Bronchial epithelial cell (primary cell): ENCODE measurements around the gene SFXN5. TPM values are rescaled to one million over a fixed set of nuclear protein-coding genes. Genes with fewer than 3 reads are reported as not detected.
A peak's percentile ranks its signal among the peaks of the same experiment; 100 is the strongest.

Experiments used
- DNase-seq: peaks from one replicate; pipeline ENCODE4 v3.0.0-alpha.2; 2010; ENCODE audit warnings: low read depth
- FAIRE-seq: peaks from 2 replicates; lab custom pipeline; 2011; peaks lifted over from hg19 to GRCh38; lab: Jason Lieb, UNC
- H3K27me3 ChIP-seq: 2 replicates; pipeline ENCODE4 v1.5.1; 2011; ENCODE audit warnings: low read length; ENCODE audit not compliant: control insufficient read depth, insufficient read depth
- H3K36me3 ChIP-seq: 2 replicates; pipeline ENCODE4 v1.5.1; 2011; ENCODE audit warnings: low read length; ENCODE audit not compliant: control insufficient read depth, insufficient read depth
- H3K4me3 ChIP-seq: 2 replicates; pipeline ENCODE4 v1.5.1; 2011; ENCODE audit warnings: mild to moderate bottlenecking, low read depth, low read length, control low read depth
- CTCF ChIP-seq: IDR thresholded peaks from 2 replicates; pipeline ENCODE4 v1.5.1; 2011; ENCODE audit warnings: mild to moderate bottlenecking, moderate library complexity, low read length, control low read depth, inconsistent platforms; ENCODE audit not compliant: insufficient read depth, severe bottlenecking
- total RNA-seq: library from RNA; depleted of rRNA; stranded (reverse); fragments of >200 nt; gene quantifications from 2 replicates; pipeline ENCODE4 v1.2.1, GENCODE V29; 2014

The SFXN5 gene
- total RNA-seq, 1 donor from 2014 or later = 5.3 TPM

- FAIRE-seq = no peak
- TF ChIP-seq CTCF = no peak
- no peaks in the 10 kb centered on the region for H3K36me3 ChIP-seq
- H3K4me3 ChIP-seq = peak within 1 kb of the TSS; percentile 68
- peak; percentile 84 for DNase-seq
- H3K27me3 ChIP-seq = no peaks in the 10 kb centered on the region
These were observed 41.7 kb upstream of the SFXN5 start, which contains the start of gene RAB11FIP5 for GRCh38 chr2:73112913-73113854. TSS of gene RAB11FIP5 (minus strand) at chr2:73112948. CDS start at chr2:73112777, 171 bp downstream.

- no peak for TF ChIP-seq CTCF
- peak overlapping the region; percentile 68 for H3K4me3 ChIP-seq
- FAIRE-seq (no peak), DNase-seq (no peak)
- H3K27me3 ChIP-seq = no peaks in the 10 kb centered on the region
- no peaks in the 10 kb centered on the region for H3K36me3 ChIP-seq
These were observed 40.8 kb upstream of the SFXN5 start for GRCh38 chr2:73112026-73112912.

GRCh38 chr2:73111073-73112025 lies 39.8 kb upstream of the SFXN5 start:
- no peaks in the 10 kb centered on the region for H3K36me3 ChIP-seq
- no peak for FAIRE-seq
- no peaks in the 10 kb centered on the region for H3K27me3 ChIP-seq
- TF ChIP-seq CTCF = peak; percentile 10
- DNase-seq = peak; percentile 60
- peak overlapping the region; percentile 68 for H3K4me3 ChIP-seq

- FAIRE-seq (no peak), DNase-seq (no peak)
- no peak for TF ChIP-seq CTCF
- Histone ChIP-seq H3K27me3 (no peaks in the 10 kb centered on the region), H3K36me3 (no peaks in the 10 kb centered on the region), H3K4me3 (peak overlapping the region; percentile 68)
These were observed 38.9 kb upstream of the SFXN5 start for GRCh38 chr2:73110168-73111072.
